HepG2 (cell line): ENCODE measurements around the gene MAST1. TPM values are rescaled to one million over a fixed set of nuclear protein-coding genes. Genes with fewer than 3 reads are reported as not detected.

Experiments
- EHMT2 ChIP-seq: fragments of 200-600 bp; sonication (generic); IDR thresholded peaks from 2 replicates; pipeline ENCODE4 v1.7.0; 2017; ENCODE audit warnings: antibody characterized with exemption, low read depth, low read length, borderline replicate concordance
- KLF13 ChIP-seq: sonication (generic); formaldehyde crosslinking; IDR thresholded peaks from 2 replicates; pipeline ENCODE4 v1.4.0; 2020; ENCODE audit warnings: mild to moderate bottlenecking, missing genetic modification reagents
- MAX ChIP-seq: IDR thresholded peaks from 2 replicates; pipeline ENCODE4 v1.6.1; 2012; ENCODE audit warnings: inconsistent platforms
- MBD4 ChIP-seq: IDR thresholded peaks from 2 replicates; pipeline ENCODE4 v1.6.1; 2012; ENCODE audit warnings: low read length, inconsistent platforms, borderline replicate concordance
- MED13 ChIP-seq: sonication (generic); formaldehyde crosslinking; IDR thresholded peaks from 2 replicates; pipeline ENCODE4 v1.5.0; 2020; ENCODE audit warnings: missing genetic modification reagents
- POLR2AphosphoS2 ChIP-seq: IDR thresholded peaks from 2 replicates; pipeline ENCODE4 v1.6.1; 2011; ENCODE audit warnings: low read depth, low read length, improper control_type of control experiment
- ZBTB40 ChIP-seq, 2 experiments: fragments of 450-650 bp in 1 of 2; sonication (generic) in 1 of 2; formaldehyde crosslinking in 1 of 2; IDR thresholded peaks; 2 replicates each; pipeline versions ENCODE4 v1.6.1 to v1.8.0; 2016 to 2022; ENCODE audit warnings: antibody characterized with exemption in 1 of 2, mild to moderate bottlenecking in 1 of 2, missing genetic modification reagents in 1 of 2
- ZNF17 ChIP-seq: sonication (generic); formaldehyde crosslinking; IDR thresholded peaks from 2 replicates; pipeline ENCODE4 v1.5.0; 2020; ENCODE audit warnings: mild to moderate bottlenecking, missing genetic modification reagents
- ZNF260 ChIP-seq: sonication (generic); formaldehyde crosslinking; IDR thresholded peaks from 2 replicates; pipeline ENCODE4 v1.4.0; 2020; ENCODE audit warnings: missing genetic modification reagents, low read depth, mild to moderate bottlenecking, borderline replicate concordance
- polyA plus RNA-seq, 8 experiments: library from polyadenylated mRNA; depleted of rRNA in 3 of 8; stranded (reverse) in 7 of 8; unstranded in 1 of 8; fragments of >200 nt; fragmentation: Illumina TruSeq in 4 of 8; extraction: Trizol in 4 of 8; gene quantifications; 2 replicates each; pipeline versions ENCODE4 v1.2.1 to v1.2.3, GENCODE V29; 2011 to 2016; ENCODE audit warnings: low read depth in 4 of 8, missing spikeins in 1 of 8, mixed read lengths in 1 of 8; ENCODE audit not compliant: insufficient read depth in 1 of 8
- total RNA-seq, 5 experiments: library from RNA; depleted of rRNA; stranded (reverse); fragments of >200 nt; fragmentation: Illumina TruSeq; extraction: Trizol; gene quantifications; 2 replicates each; pipeline ENCODE4 v1.2.3, GENCODE V29; 2016; ENCODE audit warnings: low read depth in 1 of 5
- TF ChIP-seq, protein P1 (sequence below): sonication (generic); formaldehyde crosslinking; IDR thresholded peaks from 2 replicates; pipeline ENCODE4 v1.4.0; 2020; ENCODE audit warnings: missing genetic modification reagents, mild to moderate bottlenecking, borderline replicate concordance
- TF ChIP-seq, protein P2 (sequence below), 2 experiments: IDR thresholded peaks; 2 replicates each; pipeline ENCODE4 v1.6.1; 2011 to 2012; ENCODE audit warnings: low read length in 2 of 2, borderline replicate concordance in 1 of 2, low read depth in 1 of 2, mild to moderate bottlenecking in 1 of 2, moderate library complexity in 1 of 2

Gene MAST1
- total and polyA plus RNA-seq, 2 of the 13 experiments (the other 11 are each of a cell fraction or from before 2014, with no cell fraction given) = 0.73 to 4.7 TPM

DNA sequence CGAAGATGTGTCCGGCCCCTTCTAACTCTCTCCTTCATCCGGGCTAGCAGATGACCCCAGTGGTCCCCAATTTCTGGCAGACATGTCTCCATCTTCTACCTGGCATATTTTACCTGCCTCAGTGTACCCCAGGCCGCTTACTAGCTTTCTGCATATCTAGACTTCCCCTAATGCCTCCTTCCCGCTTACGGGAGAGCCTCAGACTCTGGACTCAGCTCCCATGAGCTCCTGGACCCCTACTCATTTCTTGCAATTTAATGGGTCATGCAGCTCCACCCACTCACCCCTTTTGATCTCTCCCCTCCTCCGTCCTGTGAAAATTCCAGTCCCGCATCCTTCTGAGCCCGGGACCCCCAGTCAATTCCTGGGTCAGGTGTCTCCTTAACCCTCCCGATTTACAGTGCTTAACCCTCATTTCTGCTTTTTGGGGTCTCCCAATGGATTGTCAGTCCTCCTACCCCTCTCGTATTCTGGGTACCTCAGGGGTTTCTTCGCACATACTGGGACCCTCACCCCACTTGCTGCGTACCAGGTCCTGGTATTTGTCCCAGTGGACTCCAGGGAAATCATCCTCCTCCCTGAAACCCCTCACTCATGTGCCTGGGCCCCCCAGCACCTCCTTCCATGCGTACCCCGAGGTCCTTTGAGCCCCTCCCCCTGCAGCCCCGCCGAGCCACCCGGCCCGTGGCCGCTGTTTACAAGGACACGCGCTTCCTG lies 47.5 kb upstream of the MAST1 start (continued):
- TF ChIP-seq MBD4 = no peak
- no peak for TF ChIP-seq KLF13 (CRISPR knock-in tag)
- TF ChIP-seq MED13 (CRISPR knock-in tag) = no peak
- TF ChIP-seq, protein P1, sequence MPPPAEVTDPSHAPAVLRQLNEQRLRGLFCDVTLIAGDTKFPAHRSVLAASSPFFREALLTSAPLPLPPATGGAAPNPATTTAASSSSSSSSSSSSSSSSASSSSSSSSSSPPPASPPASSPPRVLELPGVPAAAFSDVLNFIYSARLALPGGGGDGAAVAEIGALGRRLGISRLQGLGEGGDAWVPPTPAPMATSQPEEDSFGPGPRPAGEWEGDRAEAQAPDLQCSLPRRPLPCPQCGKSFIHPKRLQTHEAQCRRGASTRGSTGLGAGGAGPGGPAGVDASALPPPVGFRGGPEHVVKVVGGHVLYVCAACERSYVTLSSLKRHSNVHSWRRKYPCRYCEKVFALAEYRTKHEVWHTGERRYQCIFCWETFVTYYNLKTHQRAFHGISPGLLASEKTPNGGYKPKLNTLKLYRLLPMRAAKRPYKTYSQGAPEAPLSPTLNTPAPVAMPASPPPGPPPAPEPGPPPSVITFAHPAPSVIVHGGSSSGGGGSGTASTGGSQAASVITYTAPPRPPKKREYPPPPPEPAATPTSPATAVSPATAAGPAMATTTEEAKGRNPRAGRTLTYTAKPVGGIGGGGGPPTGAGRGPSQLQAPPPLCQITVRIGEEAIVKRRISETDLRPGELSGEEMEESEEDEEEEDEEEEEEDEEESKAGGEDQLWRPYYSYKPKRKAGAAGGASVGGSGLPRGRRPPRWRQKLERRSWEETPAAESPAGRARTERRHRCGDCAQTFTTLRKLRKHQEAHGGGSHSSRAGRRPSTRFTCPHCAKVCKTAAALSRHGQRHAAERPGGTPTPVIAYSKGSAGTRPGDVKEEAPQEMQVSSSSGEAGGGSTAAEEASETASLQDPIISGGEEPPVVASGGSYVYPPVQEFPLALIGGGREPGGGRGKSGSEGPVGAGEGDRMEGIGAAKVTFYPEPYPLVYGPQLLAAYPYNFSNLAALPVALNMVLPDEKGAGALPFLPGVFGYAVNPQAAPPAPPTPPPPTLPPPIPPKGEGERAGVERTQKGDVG (CRISPR knock-in tag) = no peak
- no peak for TF ChIP-seq ZBTB40 (IDR thresholded peaks at IDR 0.05)
- TF ChIP-seq ZBTB40 (CRISPR knock-in tag; IDR thresholded peaks at IDR 0.05) = no peak
- no peak for TF ChIP-seq ZNF17 (CRISPR knock-in tag)
- TF ChIP-seq, protein P2, sequence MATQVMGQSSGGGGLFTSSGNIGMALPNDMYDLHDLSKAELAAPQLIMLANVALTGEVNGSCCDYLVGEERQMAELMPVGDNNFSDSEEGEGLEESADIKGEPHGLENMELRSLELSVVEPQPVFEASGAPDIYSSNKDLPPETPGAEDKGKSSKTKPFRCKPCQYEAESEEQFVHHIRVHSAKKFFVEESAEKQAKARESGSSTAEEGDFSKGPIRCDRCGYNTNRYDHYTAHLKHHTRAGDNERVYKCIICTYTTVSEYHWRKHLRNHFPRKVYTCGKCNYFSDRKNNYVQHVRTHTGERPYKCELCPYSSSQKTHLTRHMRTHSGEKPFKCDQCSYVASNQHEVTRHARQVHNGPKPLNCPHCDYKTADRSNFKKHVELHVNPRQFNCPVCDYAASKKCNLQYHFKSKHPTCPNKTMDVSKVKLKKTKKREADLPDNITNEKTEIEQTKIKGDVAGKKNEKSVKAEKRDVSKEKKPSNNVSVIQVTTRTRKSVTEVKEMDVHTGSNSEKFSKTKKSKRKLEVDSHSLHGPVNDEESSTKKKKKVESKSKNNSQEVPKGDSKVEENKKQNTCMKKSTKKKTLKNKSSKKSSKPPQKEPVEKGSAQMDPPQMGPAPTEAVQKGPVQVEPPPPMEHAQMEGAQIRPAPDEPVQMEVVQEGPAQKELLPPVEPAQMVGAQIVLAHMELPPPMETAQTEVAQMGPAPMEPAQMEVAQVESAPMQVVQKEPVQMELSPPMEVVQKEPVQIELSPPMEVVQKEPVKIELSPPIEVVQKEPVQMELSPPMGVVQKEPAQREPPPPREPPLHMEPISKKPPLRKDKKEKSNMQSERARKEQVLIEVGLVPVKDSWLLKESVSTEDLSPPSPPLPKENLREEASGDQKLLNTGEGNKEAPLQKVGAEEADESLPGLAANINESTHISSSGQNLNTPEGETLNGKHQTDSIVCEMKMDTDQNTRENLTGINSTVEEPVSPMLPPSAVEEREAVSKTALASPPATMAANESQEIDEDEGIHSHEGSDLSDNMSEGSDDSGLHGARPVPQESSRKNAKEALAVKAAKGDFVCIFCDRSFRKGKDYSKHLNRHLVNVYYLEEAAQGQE (IDR thresholded peaks at IDR 0.05; ENCODE audit: borderline replicate concordance in 1 of 2, low read depth in 1 of 2, low read length in 2 of 2) = no peak
- no peak for TF ChIP-seq POLR2AphosphoS2
- TF ChIP-seq EHMT2 = no peak
- peak; percentile 99 for TF ChIP-seq MAX
- TF ChIP-seq ZNF260 (CRISPR knock-in tag) = no peak
